Measurements from ENCODE around the gene BICDL1.

DNA sequence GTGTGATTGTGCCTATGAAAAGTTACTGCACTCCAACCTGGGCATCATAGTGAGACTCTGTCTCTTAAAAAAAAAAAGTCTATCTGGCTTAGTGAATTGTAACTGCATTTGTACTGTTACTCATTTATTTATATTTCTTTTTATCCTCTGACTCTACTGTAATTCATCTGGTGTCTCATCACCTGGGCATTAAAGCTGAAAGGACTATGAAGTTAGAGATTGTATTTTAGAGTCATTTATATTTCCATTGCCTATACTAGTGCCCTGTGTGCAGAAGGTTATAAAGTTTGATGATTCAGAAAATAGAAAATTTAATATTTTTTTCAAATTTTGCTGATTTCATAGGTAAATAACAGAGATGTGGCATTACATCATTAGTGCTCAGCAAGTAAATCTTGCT lies 30.2 kb downstream of the BICDL1 start:
- TF ChIP-seq, protein P1, sequence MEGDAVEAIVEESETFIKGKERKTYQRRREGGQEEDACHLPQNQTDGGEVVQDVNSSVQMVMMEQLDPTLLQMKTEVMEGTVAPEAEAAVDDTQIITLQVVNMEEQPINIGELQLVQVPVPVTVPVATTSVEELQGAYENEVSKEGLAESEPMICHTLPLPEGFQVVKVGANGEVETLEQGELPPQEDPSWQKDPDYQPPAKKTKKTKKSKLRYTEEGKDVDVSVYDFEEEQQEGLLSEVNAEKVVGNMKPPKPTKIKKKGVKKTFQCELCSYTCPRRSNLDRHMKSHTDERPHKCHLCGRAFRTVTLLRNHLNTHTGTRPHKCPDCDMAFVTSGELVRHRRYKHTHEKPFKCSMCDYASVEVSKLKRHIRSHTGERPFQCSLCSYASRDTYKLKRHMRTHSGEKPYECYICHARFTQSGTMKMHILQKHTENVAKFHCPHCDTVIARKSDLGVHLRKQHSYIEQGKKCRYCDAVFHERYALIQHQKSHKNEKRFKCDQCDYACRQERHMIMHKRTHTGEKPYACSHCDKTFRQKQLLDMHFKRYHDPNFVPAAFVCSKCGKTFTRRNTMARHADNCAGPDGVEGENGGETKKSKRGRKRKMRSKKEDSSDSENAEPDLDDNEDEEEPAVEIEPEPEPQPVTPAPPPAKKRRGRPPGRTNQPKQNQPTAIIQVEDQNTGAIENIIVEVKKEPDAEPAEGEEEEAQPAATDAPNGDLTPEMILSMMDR (IDR thresholded peaks at IDR 0.05) = no peak
- no peak for TF ChIP-seq POLR2A (IDR thresholded peaks at IDR 0.05)
